Uterus (tissue), 4 donors: ENCODE data around the gene SMNDC1. TPM values are rescaled to one million over a fixed set of nuclear protein-coding genes. Genes with fewer than 3 reads are reported as not detected.
"Not testable (repeated sequence)": the region's sequence is repeated elsewhere in the genome, so short reads cannot be mapped to it uniquely, and the experiment has no call there.

Experiments
- DNase-seq, 2 donors: peaks; one replicate each; pipeline ENCODE4 v3.0.0-alpha.2; 2019 to 2020
- H3K27ac ChIP-seq, 2 donors: fragments of 200-600 bp; sonication (generic); 1 replicate in 1 of 2; 2 replicates in 1 of 2; pipeline ENCODE4 v1.5.1; 2016 to 2018
- H3K27me3 ChIP-seq, 2 donors: fragments of 200-600 bp; sonication (generic); one replicate each; pipeline ENCODE4 v1.5.1; 2018 to 2019; ENCODE audit warnings: control low read depth in 1 of 2
- H3K36me3 ChIP-seq, 2 donors: fragments of 200-600 bp; sonication (generic); one replicate each; pipeline ENCODE4 v1.5.1; 2019; ENCODE audit warnings: control low read depth in 1 of 2
- H3K4me1 ChIP-seq, 2 donors: fragments of 200-600 bp; sonication (generic); one replicate each; pipeline ENCODE4 v1.5.1; 2018 to 2019; ENCODE audit warnings: control low read depth in 1 of 2
- H3K4me3 ChIP-seq, 2 donors: fragments of 200-600 bp; sonication (generic); 1 replicate in 1 of 2; 2 replicates in 1 of 2; pipeline ENCODE4 v1.5.1; 2018 to 2019; ENCODE audit warnings: mild to moderate bottlenecking in 1 of 2
- H3K9me3 ChIP-seq, 2 donors: fragments of 200-600 bp; sonication (generic); one replicate each; pipeline ENCODE4 v1.5.1; 2019; ENCODE audit warnings: control low read depth in 1 of 2
- CTCF ChIP-seq, 4 experiments: fragments of 200-600 bp in 2 of 4; fragments of 450-650 bp in 2 of 4; sonication (generic) in 2 of 4; IDR thresholded peaks; one replicate each; pipeline ENCODE4 v1.5.1; 2016 to 2019; ENCODE audit warnings: antibody characterized with exemption in 4 of 4, mild to moderate bottlenecking in 2 of 4, moderate library complexity in 1 of 4
- POLR2A ChIP-seq, 2 donors: fragments of 450-650 bp; IDR thresholded peaks; one replicate each; pipeline ENCODE4 v1.6.1; 2016; ENCODE audit warnings: antibody characterized with exemption in 2 of 2, mild to moderate bottlenecking in 1 of 2, moderate library complexity in 1 of 2
- intact Hi-C: fragments of 100-400 bp; cut with DNase I; formaldehyde crosslinking; loops from one replicate; pipeline ENCODE4 v1.15.1; 2023; ENCODE audit warnings: low total_unique reads
- total RNA-seq, 4 donors: library from RNA; depleted of rRNA in 3 of 4; stranded (reverse); fragments of >200 nt in 3 of 4; gene quantifications; one replicate each; pipeline versions ENCODE4 v1.1.0 to v1.2.4, GENCODE V29; 2014 to 2023
- donor health status: DM: yes; HTN: yes; CAD: no.

SMNDC1 gene
- total RNA-seq, 4 donors from 2014 or later, result 14.6 to 41.2 (median 18.3) TPM

DNA sequence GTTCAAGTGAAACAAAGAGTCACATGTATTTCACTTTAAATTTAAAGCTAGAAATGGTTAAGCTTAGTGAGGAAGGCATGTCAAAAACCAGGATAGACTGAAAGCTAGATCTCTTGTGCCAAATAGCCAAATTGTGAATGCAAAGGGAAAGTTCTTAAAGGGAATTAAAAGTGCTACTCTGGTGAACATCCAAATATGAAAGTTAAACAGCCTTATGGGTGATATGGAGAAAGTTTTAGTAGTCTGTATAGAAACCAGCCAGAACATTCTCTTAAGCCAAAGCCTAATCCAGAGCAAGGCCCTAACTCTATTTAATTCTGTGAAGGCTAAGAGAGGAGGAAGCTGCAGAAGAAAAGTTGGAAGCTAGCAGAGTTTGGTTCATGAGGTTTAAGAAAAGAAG lies 50.3 kb downstream of the SMNDC1 start:
- Histone ChIP-seq H3K27me3 (no peaks in the 10 kb centered on the region), H3K9me3 (no peaks in the 10 kb centered on the region), H3K4me1 (peaks cover 0 to 8% of the 10 kb centered on the region in 2 donors), H3K36me3 (no peaks in the 10 kb centered on the region), H3K27ac (no peak overlapping the region), H3K4me3 (no peak overlapping the region)
- intact Hi-C loops, result no loop called here
- TF ChIP-seq CTCF (IDR thresholded peaks at IDR 0.05), result no peak
- TF ChIP-seq POLR2A (IDR thresholded peaks at IDR 0.05), result no peak
- no peak for DNase-seq

DNA sequence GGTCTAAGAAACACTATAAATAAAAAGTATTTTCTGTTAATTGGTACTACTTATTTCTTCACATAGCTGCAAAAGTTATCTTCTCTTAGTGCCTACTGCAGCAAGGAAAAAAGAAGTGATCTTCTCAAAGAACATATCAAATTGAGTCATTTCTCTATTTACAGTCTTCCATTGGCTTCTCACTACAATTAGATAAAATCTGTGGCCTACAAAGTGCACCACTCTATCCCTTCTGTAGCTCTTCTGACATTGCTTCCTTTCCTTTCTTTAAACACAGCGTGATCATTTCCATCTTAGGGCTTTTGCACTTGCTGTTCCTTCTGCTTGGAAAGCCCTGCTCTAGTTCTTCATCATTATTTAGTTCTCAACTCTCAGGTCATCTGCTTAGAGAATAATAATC lies 52.6 kb downstream of the SMNDC1 start:
- Histone ChIP-seq H3K36me3 (no peaks in the 10 kb centered on the region), H3K4me3 (no peak overlapping the region), H3K4me1 (no peaks in the 10 kb centered on the region), H3K27ac (no peak overlapping the region), H3K9me3 (no peaks in the 10 kb centered on the region), H3K27me3 (no peaks in the 10 kb centered on the region)
- TF ChIP-seq CTCF (IDR thresholded peaks at IDR 0.05), result no peak
- no peak for TF ChIP-seq POLR2A (IDR thresholded peaks at IDR 0.05)
- intact Hi-C loops, result no loop called here
- no peak for DNase-seq

- H3K27ac ChIP-seq, H3K36me3 ChIP-seq, DNase-seq, H3K9me3 ChIP-seq, intact Hi-C loops, H3K4me1 ChIP-seq, H3K27me3 ChIP-seq, H3K4me3 ChIP-seq: not testable (repeated sequence)
These were observed 53.3 kb downstream of the SMNDC1 start for GRCh38 chr10:110251392-110251791.

DNA sequence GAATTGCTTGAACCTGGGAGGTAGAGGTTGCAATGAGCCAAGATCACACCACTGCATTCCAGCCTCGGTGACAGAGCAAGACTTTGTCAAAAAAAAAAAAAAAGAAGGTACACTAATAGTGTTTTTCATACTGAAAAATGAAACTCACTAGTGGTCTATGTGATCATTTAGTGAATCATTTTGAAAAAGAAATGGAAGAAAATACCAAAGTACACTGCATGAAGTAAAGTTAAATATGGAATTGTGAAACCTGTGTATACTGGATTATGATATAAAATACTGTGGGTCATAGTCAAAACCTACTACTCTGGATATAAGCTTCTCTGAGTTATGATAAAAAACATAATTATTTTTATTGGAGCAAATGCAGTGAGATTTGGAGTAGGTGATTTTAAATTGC lies 55.2 kb downstream of the SMNDC1 start:
- DNase-seq, intact Hi-C loops, H3K36me3 ChIP-seq, H3K9me3 ChIP-seq, H3K27ac ChIP-seq, H3K4me1 ChIP-seq, H3K4me3 ChIP-seq, H3K27me3 ChIP-seq: not testable (repeated sequence)

DNA sequence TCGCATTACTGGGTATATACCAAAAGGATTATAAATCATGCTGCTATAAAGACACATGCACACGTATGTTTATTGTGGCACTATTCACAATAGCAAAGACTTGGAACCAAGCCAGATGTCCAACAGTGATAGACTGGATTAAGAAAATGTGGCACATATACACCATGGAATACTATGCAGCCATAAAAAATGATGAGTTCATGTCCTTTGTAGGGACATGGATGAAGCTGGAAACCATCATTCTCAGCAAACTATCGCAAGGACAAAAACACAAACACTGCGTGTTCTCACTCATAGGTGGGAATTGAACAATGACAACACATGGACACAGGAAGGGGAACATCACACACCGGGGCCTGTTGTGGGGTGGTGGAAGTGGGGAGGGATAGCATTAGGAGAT lies 56.9 kb downstream of the SMNDC1 start:
- H3K27ac ChIP-seq, H3K36me3 ChIP-seq, DNase-seq, H3K4me1 ChIP-seq, H3K27me3 ChIP-seq, H3K4me3 ChIP-seq, intact Hi-C loops, H3K9me3 ChIP-seq: not testable (repeated sequence)

- Histone ChIP-seq H3K4me3 (no peak overlapping the region), H3K9me3 (no peaks in the 10 kb centered on the region), H3K27me3 (no peaks in the 10 kb centered on the region), H3K4me1 (peaks cover 0 to 17% of the 10 kb centered on the region in 2 donors), H3K27ac (no peak overlapping the region), H3K36me3 (no peaks in the 10 kb centered on the region)
- no peak for DNase-seq
- TF ChIP-seq POLR2A (IDR thresholded peaks at IDR 0.05), result no peak
- no peak for TF ChIP-seq CTCF (IDR thresholded peaks at IDR 0.05)
- intact Hi-C loops, result no loop called here
These were observed 60.2 kb downstream of the SMNDC1 start for GRCh38 chr10:110244550-110244949.

- TF ChIP-seq CTCF (IDR thresholded peaks at IDR 0.05), result no peak
- TF ChIP-seq POLR2A (IDR thresholded peaks at IDR 0.05), result no peak
- Histone ChIP-seq H3K36me3 (no peaks in the 10 kb centered on the region), H3K27ac (no peak overlapping the region), H3K4me3 (no peak overlapping the region), H3K4me1 (peaks cover 0 to 17% of the 10 kb centered on the region in 2 donors), H3K27me3 (no peaks in the 10 kb centered on the region), H3K9me3 (peaks cover 0 to 6% of the 10 kb centered on the region in 2 donors)
- intact Hi-C loops, result no loop called here
- no peak for DNase-seq
These were observed 62.2 kb downstream of the SMNDC1 start for GRCh38 chr10:110242511-110242910.
